Hematopoietic multipotent progenitor cell treated with erythropoietin and hydrocortisone succinate and interleukin-3 and kit ligand, for 8 days (in vitro differentiated cells): ENCODE data around the gene SLC1A2.

Source experiments
- DNase-seq: peaks from one replicate; pipeline ENCODE4 v3.0.0-alpha.2; 2015

The SLC1A2 gene

DNA sequence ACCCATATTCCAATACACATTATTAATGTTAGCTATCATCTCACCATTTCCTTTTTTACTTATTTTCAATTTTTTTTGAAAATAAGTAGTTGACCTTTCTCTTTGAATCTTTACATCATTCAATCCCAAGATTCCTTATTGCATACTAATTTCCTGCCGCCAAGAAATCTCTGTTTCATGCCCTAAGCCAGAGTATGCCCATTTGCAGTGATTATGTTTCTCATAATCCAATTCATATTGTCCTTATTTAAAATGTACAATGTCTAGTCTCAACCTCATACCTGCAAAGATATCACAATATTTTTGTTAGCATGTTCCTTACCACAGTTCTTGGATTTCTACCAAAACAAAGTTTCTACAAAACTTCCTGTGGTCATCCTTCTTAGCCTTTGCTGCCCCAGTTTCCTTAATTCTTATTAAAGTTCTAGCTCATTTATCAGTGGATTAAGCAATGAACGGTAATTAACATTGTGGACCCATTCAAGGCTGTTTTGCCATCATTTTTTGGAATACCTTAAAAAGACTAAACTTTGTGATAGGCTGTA, 205.1 kb downstream of the SLC1A2 start:
- DNase-seq = no peak

DNA sequence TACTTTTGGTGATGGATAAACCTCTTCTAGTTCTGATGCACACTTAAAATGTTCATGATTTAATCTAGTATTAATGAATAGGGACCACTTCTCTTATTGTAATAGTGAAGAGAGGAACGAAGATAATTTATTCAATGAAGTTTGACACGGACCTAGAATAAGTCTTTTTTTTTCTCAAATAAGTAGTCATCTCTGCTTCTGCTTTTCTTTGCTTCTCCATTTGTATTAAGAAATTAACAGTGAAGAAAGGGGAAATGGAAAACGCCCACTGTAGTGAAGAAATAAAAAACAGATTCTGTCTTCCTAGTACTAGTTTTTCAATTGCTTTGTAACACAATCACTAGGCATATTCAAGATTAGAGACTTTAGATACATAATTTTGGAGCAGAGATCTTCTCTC, 207.4 kb downstream of the SLC1A2 start:
- peak; percentile 10 for DNase-seq

DNA sequence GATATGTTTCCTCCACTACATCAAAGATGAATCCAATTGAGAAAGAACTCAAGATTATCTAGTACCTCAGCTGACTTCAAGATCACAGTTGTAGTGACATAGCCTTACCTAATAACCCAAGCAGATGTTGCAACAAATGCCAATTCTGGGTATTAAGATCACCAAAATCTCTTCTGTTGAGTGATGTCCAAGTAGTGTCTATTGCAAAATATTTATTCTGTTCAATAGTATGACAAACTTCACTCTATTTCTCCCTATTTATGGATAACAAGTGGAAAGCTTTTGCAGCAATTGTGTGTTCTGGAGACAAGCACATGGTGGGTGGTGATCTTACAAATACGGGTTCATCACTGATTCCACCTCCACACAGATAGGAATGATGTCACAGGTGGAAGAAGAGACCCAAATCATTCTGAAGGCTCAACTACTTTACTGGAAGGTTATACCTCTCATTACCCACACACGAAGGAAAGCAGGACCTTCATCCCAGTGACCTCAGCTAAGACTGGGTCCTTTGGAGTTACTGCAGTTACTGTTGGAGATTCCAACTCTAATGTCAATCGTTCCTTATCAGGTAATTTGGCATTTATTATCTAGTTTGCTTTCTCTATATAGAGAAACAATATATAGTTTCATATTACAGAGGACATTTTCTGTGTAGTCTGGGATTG, 208.3 kb downstream of the SLC1A2 start:
- no peak for DNase-seq

DNA sequence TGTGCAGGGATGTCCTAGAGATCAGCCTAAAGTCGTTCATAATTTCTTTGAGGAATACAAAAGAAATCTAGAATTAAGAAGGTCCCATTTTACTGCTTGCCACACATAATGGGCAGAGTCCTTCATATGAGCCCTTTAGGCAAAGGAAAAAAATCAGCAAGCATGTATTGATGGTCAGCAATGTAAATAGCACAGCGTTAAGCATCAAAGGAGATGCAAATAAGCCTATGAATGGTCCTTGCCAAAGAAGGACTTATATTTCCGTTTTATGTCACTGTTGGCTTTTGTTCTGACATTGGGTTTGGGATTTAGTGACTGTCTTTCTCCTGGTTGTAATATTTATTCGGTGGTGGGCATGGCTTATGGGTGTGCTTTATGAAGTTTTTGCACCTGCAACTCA, 210.6 kb downstream of the SLC1A2 start:
- no peak for DNase-seq

DNA sequence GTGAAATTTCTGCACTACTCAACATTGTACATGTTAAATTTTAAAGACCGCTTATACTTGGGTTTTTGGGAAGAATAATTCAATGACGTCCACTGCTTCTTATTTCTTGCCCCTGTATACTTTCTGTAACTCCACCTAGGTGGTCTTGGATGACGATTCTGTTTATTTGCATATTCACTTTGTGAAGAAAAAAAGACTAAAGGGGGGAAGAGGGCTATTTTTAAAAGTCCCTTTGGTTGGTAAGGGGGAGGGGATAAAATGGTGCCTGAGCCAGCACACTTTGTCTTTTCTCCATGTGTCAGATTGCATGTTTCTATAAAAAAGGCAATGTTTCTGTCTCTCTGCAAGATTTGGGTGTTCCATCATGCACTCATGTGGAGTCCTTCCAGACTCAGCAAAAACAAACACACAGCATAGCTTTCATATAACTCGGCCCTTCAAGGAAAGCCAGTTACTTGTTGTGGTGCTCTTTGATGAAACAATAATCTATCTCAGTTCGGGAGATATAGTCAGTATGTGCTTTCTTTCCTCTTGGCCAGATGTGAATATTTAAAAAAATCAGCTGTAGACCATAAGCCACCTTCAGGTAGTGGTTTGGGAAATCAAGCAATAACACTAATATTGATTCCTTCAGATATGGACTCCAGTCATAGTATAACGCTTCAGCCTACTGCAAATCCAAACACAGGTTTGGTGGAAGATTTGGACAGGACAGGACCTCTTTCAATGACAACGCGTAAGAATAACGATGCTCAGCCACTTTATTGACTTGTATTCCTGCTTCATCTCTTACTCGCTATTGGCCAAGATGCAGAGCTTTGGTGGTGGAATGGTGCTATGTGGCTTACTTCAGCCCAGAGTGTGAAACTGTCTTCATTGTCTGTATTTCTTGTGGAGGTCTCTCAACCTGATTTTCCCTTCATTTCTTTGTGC, 211.6 kb downstream of the SLC1A2 start:
- no peak for DNase-seq

DNA sequence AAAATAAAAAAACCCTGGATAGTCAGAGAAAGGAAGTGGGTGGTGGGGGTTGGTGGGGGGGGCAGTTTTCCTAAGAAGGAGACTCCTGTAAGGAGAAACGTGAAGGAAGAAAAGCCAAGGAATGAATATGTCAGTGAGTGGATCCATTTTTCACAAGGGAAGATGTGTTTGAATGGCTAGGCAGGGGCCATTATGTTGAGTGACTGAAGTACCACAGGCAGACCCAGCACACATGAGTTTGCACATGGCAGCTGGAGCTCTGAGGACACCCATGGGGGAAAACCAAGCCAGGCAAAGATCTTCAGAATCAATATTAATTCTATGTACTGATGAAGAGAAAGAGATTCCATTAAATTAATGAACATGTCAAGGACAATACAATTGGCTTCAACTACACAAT, 212.7 kb downstream of the SLC1A2 start:
- DNase-seq = no peak

DNA sequence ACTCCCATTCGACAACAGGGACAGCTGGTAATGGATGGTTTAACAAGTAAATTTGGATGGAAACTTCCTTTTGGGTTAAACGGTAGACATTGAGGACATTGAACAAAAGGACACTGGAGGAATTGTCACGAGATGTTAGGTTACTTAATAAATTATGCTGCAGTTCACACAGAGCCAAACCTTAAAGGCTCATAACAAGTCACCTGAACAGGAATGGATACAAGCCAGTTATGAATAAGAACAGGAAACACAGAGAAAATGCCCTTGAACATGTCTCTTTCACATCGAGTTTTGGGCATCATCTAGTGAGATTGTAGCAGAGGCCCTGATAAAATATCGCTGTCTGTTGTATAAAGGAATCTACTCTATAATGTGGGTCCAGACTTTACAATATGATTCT, 214.7 kb downstream of the SLC1A2 start:
- DNase-seq = no peak
